Left lobe of liver (tissue), 2 donors: ENCODE data around the gene IGSF8. TPM values are rescaled to one million over a fixed set of nuclear protein-coding genes. Genes with fewer than 3 reads are reported as not detected.
"Not testable (repeated sequence)": the region's sequence is repeated elsewhere in the genome, so short reads cannot be mapped to it uniquely, and the experiment has no call there.

ENCODE experiments used
- ATAC-seq: fragments of 200-7000 bp; cut with Tn5 transposase; one replicate; pipeline ENCODE4 v1.9.1; 2020; ENCODE audit warnings: mild to moderate bottlenecking, moderate library complexity
- DNase-seq: peaks from one replicate; pipeline ENCODE4 v3.0.0-alpha.2; 2020; ENCODE audit warnings: low spot score
- total RNA-seq: library from RNA; stranded (reverse); gene quantifications from one replicate; pipeline ENCODE4 v1.2.1, GENCODE V29; 2021
- donor health status: DM: no; HTN: no; CAD: no; lungs with moderate emphysema.
- donor health status: DM: no; HTN: yes; CAD: no.

IGSF8 gene
- total RNA-seq, 1 donor from 2014 or later, result 54.5 TPM

DNA sequence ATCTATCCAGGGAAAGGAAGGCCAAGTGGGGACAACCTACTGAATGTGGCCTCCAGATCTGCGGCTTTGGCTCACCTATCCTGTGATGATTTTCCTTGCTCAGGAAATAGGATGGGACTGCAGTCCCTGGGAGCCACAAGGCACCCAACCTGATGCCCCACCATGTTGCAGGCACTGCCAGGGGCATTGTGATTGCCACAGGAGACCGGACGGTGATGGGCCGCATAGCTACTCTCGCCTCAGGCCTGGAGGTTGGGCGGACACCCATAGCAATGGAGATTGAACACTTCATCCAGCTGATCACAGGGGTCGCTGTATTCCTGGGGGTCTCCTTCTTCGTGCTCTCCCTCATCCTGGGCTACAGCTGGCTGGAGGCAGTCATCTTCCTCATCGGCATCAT lies 29.0 kb upstream of the IGSF8 start:
- ATAC-seq (no peak), DNase-seq (no peak)

DNA sequence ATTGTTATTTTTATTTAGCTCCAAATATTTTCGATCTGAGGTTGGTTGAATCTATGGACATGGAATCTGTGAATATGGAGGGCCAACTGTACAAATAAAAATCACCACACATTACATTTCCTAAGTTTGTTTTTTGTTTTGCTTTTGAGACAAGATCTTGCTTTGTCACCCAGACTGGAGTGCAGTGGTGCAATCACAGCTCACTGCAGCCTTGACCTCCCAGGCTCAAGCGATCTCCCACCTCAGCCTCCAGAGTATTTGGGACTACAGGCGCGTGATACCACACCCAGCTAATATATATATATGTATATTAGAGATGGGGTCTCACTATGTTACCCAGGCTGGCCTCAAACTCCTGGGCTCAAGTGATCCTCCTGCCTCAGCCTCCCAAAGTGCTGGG lies 27.9 kb upstream of the IGSF8 start:
- not testable (repeated sequence) for DNase-seq, ATAC-seq

DNA sequence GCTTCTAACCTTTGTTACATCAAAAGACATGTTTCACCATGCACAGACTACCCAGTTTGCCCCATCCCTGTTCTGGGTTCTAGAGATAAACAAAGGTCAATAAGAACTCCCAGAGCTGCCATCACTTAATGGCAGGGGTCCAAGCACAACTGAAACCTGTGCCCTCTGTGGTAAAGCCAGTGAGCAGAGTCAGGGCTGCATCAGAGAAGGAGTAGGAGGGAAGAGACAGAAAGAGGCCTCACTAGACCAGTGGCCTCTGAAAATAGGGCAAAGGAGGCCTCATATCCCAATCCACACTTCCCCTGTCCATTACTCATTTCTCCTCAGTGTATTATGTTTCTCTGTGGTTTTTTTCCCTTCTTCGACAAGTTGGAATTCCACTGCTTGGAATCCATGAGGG lies 27.3 kb upstream of the IGSF8 start:
- DNase-seq (no peak), ATAC-seq (no peak)

DNA sequence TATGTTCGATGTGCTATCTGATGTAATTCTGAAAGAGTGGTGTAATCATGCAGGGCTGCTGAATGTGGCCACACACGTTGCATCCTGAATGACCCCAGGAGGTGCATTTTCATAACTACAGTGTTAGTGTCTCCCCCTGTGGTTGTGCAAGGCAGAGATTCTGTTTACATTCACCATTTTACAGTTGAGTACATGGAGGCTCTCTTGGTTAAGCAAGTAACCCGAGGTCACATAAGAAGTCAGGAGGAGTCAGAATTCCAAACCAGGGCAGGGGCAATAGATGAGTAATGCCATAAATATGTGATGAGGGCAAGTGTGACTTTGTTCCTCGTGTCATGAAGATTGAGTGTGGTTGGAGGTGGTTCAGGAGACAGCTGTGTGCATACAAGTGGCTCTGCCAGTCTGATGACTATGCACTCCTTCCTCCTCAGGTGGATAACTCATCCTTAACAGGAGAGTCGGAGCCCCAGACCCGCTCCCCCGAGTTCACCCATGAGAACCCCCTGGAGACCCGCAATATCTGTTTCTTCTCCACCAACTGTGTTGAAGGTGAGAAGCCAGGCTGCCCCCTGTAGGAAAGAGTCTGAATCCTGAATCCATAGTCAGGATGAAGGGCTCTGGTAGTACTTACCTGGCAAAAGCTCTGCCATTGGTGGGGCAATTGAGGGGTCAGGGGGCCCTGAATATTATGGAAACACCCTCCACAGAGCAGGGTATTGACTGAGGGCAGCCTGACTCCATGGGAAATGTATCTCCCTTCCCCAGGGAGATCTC lies 26.5 kb upstream of the IGSF8 start:
- DNase-seq (no peak), ATAC-seq (no peak)

DNA sequence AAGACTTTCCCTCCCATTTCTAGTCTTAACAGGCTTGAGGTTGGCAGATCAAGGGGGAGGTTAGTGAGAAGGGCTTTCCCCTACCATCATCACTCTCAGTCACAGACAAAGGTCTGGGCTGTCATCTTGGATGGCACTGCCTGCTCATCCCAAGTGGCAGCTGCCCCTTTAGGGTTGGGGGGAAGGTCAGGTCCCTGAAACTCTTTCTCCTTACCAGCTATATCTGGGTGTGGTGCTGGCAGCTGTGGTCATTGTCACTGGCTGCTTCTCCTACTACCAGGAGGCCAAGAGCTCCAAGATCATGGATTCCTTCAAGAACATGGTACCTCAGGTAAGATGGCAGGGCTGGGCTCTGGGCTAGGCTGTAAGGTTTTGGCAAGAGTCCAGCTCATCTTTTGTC lies 25.3 kb upstream of the IGSF8 start:
- DNase-seq (no peak), ATAC-seq (no peak)

DNA sequence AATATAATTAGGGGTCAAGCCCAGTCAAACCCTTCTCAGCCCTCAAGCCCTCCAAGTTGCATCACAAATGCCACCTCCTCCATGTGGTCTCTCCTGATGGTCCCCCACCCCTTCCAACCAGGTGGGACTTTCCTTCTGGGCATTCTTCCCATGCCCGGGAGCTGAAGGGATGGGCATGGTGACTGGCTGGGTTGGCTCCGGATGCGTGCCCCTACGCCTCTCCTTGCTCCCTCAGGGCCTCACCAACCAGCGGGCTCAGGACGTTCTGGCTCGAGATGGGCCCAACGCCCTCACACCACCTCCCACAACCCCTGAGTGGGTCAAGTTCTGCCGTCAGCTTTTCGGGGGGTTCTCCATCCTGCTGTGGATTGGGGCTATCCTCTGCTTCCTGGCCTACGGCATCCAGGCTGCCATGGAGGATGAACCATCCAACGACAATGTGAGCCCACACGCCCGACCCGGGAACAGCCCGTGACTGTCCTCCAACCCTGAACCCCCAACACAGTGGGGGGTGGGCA lies 24.6 kb upstream of the IGSF8 start:
- ATAC-seq (no peak), DNase-seq (no peak)

DNA sequence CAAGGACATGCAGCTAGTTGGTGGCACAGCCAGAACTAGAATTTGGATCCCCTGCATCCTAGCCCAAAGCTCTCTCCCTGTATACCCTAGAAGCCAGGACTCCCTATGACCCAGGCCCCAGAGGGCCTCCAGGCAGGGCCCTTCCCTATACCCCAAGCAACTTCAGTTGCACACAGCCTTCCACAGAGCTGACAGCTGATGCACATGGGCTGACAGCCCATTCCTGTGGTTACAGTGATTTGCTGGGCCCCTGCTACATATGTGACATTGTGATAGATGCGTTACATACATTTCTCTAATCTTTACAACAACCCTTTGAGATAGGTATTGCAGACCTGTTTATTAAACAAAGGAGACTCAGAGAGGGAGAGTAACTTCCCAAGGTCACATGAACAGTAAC lies 23.0 kb upstream of the IGSF8 start:
- ATAC-seq (no peak), DNase-seq (no peak)

DNA sequence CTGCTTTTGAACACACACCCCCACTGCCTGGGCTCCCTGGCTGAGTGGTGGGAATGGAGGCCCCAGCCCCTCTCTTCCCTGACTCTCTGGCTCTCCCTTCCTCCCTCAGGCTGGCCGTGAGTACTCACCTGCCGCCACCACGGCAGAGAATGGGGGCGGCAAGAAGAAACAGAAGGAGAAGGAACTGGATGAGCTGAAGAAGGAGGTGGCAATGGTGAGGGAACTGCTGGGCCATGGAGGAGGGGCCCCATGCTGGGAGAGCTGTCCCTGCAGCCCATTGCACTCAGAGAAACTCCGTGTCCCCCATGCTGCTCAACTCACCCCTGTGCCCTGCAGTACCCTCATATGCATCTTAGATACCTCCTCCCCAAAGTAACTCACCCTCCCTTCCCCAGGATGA lies 22.4 kb upstream of the IGSF8 start:
- no peak for DNase-seq
- no peak for ATAC-seq

DNA sequence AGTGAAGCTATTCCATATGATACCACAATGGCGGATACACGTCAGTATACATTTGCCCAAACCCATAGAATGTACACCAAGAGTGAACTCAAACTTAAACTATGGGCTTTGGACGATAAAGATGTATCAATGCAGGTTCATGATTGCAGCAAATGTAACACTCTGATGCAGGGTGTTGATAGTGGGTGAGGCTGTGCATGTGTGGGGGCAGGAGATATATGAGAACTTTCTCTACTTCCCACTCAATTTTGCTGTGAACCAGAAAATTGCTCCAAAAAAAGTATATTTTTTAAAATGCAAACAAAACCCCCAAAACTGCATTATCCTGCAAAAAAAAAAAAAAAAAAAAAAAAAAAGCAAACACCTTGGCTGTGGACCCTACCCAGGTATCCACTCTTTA lies 20.5 kb upstream of the IGSF8 start:
- DNase-seq (no peak), ATAC-seq (no peak)

DNA sequence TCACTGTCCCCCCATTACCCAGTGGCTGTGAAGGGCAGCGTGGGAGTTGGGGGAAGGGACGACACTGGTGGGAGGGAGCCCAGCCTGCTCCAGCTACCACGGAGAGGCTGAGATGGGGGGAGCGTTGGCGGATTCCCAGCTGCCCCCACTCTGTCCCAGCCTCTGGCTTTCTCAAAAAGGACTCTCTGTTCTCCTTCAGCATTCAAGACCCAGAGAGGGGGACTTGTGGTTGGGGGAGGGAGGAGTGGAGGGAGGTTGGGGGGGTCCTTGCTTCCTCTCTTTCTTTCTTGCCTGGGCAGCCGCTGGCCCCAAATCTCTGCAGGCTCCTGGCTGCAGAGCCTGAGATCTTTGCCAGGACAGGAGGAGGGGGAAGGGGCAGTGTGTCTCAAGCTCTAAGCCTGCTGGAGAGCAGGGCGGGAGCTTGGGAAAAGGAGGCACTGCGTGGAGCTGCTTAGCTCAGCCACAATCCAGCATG lies 19.3 kb upstream of the IGSF8 start:
- ATAC-seq, result peak; percentile 46
- no peak for DNase-seq

DNA sequence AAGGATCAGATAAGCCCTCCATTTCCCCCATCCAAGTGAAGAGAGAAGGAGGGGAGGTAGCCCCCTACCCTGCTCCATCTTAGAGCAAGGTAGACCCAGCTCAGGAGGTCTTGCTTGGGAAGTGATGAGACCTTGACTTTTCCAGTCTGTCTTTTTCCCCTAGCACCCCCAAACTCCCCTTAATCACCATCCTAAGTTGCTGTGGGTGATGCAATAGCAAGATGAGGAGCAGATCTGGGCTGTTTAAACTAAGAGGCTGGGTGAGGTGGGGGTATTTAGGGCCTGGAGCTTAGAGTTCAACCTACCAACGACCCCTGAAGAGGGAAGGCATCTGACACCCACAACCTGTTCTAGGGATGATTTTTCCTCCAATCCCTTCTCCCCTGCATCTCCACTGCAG lies 18.9 kb upstream of the IGSF8 start:
- no peak for ATAC-seq

DNA sequence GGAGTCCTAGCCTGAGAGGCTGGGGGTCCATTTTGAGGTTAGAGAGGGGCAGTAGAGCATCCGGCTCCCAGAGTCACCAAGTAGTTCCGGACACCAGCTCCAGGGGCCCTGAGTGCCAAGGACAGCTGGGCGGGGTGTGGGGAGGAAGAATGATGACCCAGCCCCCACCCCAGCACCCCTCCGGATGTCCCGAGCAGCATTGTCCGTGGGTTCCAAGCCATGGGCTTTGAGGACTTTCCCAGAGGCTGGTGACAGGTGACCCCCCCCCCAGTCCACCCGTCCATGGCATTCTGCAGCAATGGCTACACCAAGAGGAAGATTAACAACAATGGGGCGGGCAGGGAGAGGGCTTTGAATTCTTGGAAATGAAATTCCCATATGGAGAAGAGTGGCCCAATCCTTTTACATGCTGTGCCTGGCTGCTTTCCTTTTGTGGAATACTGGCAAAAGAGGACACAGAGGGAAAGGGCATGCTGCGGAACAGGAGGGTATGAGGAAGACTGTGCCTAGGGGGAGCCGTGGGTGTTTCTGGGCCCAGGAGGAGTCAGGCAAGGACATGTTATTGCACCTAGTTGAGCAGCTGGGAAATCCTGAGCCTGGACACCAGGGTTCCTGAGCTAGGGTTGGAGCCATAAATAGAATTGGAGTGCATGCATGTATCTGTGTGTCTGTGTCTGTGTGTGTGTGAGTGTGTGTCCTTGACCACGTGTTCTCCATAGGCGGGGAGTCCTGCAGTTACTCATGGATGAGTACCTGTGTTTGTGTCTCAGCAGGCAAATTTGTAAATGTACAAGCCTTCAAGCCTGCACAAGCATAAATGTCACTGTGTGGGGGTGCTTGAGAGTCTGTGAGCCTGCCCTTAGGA lies 18.1 kb upstream of the IGSF8 start:
- ATAC-seq (no peak), DNase-seq (no peak)

More for the DNA sequence above, 18.9 kb upstream of the IGSF8 start:
- no peak for DNase-seq

DNA sequence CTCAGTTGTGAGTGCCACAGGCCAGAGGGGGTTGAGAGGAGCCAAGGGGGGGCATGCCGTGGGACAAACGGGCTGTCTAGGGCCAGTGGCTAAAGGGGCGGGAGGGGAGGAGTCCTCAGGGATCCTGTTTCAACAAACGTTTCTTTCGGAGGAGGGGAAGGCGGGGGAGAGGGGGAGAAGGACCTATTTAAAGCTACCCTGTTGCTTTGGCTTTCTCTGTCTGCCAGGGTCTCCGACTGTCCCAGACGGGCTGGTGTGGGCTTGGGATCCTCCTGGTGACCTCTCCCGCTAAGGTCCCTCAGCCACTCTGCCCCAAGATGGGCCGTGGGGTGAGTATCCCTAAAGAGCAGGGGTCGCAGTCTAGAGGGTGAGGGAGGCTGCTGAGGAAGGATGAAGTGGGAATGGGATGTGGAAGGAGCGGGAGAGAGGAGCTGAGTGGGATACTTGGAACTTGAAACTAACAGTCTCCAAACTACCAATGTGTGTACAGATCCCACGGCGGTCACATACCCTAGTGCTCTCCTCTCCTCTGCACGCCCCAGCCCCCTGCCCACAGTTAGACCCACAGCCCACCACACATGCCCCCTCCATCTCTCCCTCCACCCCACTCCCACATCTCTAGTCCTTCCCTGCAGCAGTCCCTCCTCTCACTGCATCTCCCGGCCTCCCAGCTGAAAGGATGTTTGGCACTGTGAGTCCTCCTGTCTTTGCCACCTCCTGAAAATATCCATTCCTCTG lies 17.3 kb upstream of the IGSF8 start, which contains the start of gene ATP1A2:
Gene ATP1A2, plus strand, starts transcription at position 215 of the 738 bp plus-strand sequence. Its CDS starts 103 bp downstream, at position 318.
- no peak for DNase-seq
- ATAC-seq, result no peak

DNA sequence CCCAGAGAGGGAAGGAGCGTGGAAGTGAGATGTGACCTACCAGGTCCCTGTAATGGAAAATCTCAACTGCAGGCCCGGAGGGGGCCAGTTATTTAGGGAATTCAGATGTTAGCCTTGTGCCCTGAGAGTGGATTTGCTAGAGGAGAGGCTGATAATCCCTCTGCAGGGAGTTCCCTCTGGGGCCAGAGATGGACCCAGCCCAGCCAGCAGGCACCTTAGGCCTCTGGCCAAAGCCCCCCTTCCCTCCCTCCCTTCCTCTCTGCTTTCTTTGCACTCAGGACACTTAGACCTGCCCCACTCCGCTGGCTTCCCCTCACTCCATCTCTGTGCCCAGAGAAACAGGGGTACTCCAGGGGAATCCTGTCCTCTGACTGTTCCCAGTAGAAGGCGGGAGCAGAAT lies 15.7 kb upstream of the IGSF8 start:
- no peak for DNase-seq
- no peak for ATAC-seq

DNA sequence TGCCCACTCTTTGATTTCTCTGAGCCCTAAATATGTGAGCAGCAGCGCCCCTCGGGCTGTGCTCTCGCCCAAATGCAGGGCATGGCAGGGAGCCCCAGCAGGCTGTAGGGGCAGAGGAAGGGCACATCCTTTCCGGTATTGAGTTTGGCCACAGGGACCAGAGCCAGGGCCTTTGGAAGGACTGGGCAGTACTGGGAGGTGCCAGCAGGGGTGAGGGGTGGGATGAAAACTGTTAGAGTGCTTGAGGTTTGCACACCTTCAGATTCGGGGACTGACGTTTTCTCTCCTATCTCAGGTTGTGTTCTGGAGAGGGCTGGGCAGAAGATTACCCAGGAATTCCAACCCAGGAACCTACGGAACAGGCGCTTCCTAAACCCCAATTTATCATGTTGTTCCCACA lies 15.0 kb upstream of the IGSF8 start:
- DNase-seq, result no peak
- no peak for ATAC-seq

DNA sequence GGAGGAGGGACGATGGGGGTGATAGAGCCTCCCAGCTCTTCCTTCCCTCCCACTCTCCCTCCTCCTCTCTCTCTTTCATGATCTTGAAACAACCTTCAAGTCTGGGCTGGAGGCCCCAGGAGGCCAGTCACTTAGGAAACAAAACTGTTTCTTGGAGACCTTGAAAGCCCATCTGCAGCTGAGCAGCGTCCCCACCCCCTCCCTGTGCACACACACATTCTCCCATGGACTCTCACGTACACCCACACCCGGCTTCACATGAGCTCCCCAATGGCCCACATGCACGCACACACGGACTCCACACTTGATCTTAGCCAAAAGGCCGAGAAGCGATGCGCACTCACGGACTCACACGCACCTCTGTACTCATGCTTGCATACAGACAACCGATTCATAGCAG lies 13.9 kb upstream of the IGSF8 start:
- DNase-seq, result no peak
- no peak for ATAC-seq

DNA sequence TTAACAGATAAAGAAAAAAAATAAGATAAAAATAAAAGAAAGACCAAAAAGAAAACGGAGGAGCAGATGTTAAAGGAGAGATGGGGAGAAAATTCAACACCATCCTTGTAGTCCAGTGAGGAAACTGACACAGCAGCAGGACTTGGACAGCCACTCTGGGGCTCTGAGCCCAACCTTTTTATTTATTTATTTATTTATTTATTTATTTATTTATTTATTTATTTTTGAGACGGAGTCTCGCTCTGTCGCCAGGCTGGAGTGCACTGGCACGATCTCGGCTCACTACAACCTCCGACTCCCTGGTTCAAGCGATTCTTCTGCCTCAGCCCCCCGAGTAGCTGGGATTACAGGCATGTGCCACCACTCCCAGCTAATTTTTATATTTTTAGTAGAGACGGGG lies 13.0 kb upstream of the IGSF8 start:
- not testable (repeated sequence) for DNase-seq, ATAC-seq

DNA sequence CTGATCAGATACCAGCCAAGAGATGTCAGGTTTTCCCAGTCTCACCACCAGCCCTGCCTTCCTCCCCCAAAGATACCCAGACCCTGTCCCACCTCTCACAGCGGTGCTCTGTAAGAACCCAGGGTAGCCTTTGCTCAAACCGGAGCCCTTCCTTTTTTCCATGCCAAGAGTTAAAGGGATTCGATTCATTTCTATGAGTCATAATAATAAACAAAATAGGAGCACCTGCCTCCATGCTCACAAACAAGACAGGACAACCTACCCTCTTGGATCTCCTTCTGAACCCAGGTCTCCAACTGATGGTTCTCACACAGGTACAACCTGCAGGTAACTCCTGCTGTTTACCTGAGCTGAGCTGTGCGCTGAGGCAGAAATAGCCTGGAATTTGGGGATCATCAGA lies 11.3 kb upstream of the IGSF8 start:
- DNase-seq (no peak), ATAC-seq (no peak)

DNA sequence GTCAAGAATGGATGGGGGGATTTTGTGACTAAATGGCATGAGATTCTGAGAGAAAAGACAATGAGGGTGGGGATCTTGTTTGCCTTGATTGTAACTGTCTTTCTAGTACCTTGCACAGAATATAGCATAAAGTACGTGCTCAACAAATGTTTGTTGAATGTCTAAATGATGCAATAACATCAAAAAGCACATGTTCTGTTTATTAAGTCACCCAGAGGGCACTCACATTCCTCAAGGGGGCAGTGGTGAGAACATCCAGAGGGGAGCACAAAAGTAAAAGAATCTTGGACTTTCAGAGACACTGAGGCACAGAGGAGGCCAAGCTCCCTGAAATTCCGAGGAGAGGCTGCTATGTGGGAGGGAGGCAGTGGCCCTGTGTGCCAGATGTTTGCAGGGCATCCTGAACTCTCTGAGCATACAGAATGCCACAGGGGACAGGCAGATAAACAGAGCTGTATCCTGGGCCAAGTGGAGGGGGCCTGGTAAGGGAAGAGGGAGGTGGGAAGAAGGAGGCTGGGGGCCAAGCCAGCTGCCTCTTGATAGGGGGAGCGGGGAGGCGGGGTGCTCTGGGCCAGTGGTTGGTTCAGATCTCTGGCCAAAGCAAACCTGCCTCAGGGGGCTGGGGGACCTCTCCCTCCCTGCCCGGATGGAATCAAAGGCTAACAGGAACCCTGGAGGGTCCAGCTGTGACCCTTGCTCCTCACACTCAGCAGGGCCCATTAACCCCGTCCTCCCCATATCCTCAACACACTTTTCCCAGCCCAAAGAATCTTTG lies 10.7 kb upstream of the IGSF8 start:
- DNase-seq (no peak), ATAC-seq (peak; percentile 62)

DNA sequence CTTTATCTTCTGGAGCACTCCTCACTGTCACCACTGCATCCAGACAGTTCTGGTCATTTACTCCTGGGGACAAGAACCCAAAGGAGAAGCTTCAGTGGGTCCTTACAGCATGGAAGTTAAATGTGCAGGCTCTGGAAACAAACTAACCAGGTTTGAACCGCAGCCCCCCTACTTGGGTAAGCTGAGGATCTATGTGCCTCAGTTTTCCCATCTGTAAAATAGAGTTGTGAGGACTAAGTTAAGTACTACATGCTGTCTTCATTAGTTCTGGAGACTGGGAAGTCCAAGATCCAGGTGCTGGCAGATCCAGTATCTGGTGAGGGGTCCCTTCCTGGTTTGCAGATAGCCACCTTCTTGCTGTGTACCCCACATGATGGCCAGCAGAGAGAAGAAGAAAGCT lies 9.1 kb upstream of the IGSF8 start:
- no peak for DNase-seq
- no peak for ATAC-seq
